H7 (cell line): Measurements from ENCODE around the gene GJA10. TPM values are rescaled to one million over a fixed set of nuclear protein-coding genes. Genes with fewer than 3 reads are reported as not detected.
"Not testable (repeated sequence)": the region's sequence is repeated elsewhere in the genome, so short reads cannot be mapped to it uniquely, and the experiment has no call there.

Experiments
- DNase-seq: peaks from one replicate; pipeline ENCODE4 v3.0.0; 2012
- H3K27me3 ChIP-seq: 2 replicates; pipeline ENCODE4 v1.6.0; 2011; ENCODE audit warnings: mild to moderate bottlenecking, low read length; ENCODE audit not compliant: control insufficient read depth, insufficient read depth
- H3K36me3 ChIP-seq: replicated peaks from 2 replicates; pipeline ENCODE4 v1.5.1; 2011; ENCODE audit warnings: low read length; ENCODE audit not compliant: control insufficient read depth, insufficient read depth
- H3K4me3 ChIP-seq: 2 replicates; pipeline ENCODE4 v1.5.1; 2011; ENCODE audit warnings: low read depth, mild to moderate bottlenecking, control low read depth, low read length, moderate library complexity; ENCODE audit not compliant: insufficient read depth
- total RNA-seq: library from RNA; depleted of rRNA; stranded (reverse); fragments of >200 nt; shearing (Covaris generic); gene quantifications from 2 replicates; pipeline ENCODE4 v1.2.3, GENCODE V29; 2014; rRNA removed

The GJA10 gene
- total RNA-seq = 0.28 TPM in 1 of 2 replicates, not detected in the other

DNA sequence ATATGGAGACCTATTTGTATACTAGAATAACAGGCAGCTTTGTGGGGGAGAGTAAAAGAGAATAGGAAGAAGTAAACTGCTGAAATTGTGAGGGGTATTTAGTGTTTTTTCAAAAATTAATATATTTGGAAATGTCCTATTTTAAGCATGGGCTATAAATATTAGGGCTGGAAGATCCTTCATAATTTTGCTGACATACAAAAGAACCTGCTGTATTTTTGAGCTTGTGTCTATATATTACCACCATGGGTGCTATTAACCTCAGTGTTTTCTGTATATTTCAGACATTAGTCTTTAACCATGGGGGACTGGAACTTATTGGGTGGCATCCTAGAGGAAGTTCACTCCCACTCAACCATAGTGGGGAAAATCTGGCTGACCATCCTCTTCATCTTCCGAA is at the start of gene GJA10:
TSS of gene GJA10 (plus strand) at position 301 of the 400 bp plus-strand sequence. CDS start at position 301, 0 bp downstream.
- DNase-seq = no peak

DNA sequence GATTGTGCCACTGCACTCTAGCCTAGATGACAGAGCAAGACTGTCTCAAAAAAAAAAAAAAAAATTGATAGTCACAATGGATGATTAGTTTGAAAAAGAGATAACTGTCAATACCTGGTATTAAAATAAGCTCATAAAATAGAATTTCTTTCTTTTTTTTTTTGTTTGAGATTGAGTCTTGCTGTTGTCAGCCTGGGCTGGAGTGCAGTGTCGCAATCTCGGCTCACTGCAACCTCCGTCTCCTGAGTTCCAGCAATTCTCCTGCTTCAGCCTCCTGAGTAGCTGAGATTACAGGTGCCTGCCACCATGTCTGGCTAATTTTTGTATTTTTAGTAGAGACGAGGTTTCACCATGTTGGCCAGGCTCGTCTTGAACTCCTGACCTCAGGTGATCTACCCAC is 46.8 kb upstream of the GJA10 start:
- not testable (repeated sequence) for H3K4me3 ChIP-seq, H3K27me3 ChIP-seq, DNase-seq, H3K36me3 ChIP-seq

More for the DNA sequence above, at the start of gene GJA10:
- Histone ChIP-seq H3K4me3 (no peak within 1 kb of the TSS), H3K27me3 (peaks cover 5% of the 10 kb centered on the region; the same call in 1 of the 2 replicates), H3K36me3 (no peaks in the 10 kb centered on the region)

DNA sequence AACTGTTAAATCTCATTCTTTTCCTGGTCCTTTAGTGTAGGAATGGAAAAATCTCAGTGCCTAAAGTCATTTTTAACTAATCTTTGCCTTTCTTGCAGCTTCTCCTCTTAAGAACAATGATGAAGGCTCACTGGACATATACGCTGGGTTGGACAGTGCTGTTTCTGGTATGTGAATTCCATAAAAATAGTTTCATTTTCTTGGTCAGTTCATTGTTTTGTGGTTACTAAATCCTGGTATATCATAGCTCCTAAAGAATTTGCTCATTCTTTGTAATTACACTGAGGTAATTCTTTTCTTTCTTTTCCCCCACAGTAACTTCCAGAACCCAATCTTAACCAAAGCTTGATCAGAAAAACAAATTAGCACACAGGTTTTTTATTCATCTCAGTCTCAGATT is 41.2 kb upstream of the GJA10 start:
- no peaks in the 10 kb centered on the region for H3K27me3 ChIP-seq
- H3K4me3 ChIP-seq = no peak overlapping the region
- DNase-seq = no peak
- H3K36me3 ChIP-seq = peaks cover 8% of the 10 kb centered on the region

DNA sequence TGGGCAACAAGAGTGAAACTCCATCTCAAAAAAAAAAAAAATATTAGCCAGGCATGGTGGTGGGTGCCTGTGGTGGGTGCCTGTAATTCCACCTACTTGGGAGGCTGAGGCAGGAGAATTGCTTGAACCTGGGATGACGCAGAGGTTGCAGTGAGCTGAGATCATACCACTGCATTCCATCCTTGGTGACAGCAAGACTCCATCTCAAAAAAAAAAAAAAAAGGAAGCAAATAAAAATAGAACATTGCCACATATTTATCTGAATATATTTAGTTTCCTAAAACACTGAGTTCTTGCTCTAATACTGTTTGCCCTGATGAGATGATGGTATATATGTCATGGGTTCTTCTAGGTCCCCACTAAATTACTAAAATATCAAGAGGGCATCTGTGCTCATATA is 36.2 kb upstream of the GJA10 start:
- no peaks in the 10 kb centered on the region for H3K27me3 ChIP-seq
- H3K4me3 ChIP-seq = no peak overlapping the region
- no peak for DNase-seq
- H3K36me3 ChIP-seq = peaks cover 22% of the 10 kb centered on the region

DNA sequence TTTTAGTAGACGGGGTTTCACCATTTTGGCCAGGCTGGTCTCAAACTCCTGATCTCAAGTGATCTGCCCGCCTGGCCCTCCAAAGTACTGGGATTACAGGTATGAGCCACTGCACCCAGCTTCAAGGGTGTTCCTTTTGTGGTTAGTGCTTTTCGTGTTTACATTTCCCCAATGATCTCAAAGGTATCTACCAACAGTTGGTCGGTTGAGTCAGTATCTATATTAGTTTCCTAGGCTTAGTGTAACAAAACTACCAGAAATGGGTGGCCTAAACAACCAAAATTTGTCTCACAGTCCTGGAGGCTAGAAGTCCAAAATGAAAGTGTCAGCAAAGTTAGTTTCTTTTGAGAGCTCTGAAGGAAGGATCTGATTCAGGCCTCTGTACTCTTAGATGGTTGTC is 34.5 kb upstream of the GJA10 start:
- Histone ChIP-seq H3K4me3 (no peak overlapping the region), H3K27me3 (no peaks in the 10 kb centered on the region), H3K36me3 (peaks cover 28% of the 10 kb centered on the region)
- DNase-seq = no peak

DNA sequence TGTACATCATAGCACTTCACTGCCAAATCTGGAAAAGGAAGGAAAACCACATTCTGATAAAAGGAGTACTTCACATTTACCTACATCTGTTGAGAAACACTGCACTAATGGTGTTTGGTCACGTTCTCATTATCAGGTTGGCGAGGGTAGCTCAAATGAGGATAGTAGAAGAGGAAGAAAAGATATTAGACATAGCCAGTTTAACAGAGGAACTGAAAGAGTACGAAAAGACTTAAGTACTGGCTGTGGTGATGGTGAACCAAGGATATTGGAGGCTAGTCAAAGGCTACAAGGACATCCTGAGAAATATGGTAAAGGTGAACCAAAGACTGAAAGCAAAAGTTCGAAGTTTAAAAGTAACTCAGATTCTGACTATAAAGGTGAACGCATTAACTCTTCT is 32.0 kb upstream of the GJA10 start:
- Histone ChIP-seq H3K27me3 (no peaks in the 10 kb centered on the region), H3K4me3 (no peak overlapping the region), H3K36me3 (peaks cover 24% of the 10 kb centered on the region)
- DNase-seq = no peak

DNA sequence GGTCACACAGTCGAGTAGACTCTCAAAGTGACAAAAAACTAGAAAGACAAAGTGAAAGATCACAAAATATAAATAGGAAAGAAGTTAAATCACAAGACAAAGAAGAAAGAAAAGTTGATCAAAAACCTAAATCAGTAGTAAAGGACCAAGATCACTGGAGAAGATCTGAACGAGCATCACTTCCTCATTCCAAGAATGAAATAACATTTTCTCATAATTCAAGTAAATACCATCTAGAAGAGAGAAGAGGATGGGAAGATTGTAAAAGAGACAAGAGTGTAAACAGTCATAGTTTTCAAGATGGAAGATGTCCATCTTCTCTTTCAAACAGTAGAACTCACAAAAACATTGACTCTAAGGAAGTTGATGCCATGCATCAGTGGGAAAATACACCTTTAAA is 31.6 kb upstream of the GJA10 start:
- Histone ChIP-seq H3K4me3 (no peak overlapping the region), H3K36me3 (peaks cover 25% of the 10 kb centered on the region), H3K27me3 (no peaks in the 10 kb centered on the region)
- DNase-seq = no peak

DNA sequence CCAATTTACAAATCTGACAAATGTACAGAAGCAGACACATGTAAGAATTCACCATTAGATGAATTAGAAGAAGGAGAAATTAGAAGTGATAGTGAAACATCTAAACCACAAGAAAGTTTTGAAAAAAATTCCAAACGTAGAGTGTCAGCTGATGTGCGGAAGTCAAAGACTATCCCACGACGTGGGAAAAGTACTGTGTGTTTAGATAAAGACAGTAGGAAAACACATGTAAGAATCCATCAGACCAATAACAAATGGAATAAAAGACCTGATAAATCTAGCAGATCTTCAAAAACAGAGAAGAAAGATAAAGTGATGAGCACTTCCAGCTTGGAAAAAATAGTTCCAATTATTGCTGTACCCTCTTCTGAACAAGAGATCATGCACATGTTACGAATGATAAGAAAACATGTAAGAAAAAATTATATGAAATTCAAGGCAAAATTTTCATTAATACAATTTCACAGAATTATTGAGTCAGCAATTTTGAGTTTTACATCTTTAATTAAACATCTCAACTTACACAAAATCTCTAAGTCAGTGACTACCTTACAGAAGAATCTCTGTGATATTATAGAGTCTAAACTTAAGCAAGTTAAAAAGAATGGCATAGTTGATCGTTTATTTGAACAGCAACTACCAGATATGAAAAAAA is 28.1 kb upstream of the GJA10 start:
- Histone ChIP-seq H3K27me3 (no peaks in the 10 kb centered on the region), H3K36me3 (peaks cover 22% of the 10 kb centered on the region), H3K4me3 (no peak overlapping the region)
- no peak for DNase-seq

DNA sequence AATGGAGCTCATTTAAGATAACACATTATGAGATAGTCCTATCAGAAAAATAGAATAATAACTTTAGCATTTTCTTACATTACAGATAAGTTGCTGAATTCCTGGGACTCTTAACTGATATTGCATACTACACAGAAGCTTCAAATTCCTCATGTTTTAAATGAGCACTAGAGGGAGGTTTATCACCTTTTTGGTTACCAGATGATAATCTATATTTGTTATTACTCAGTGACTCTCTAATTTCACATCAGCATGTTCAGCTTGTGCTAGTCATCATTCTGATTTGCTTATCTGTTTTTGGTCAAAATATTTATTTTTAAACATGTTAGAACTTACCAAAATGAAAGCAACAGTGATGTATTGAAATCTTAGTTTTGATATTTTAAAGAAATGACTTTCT is 20.5 kb upstream of the GJA10 start:
- Histone ChIP-seq H3K36me3 (peaks cover 3% of the 10 kb centered on the region), H3K4me3 (no peak overlapping the region), H3K27me3 (no peaks in the 10 kb centered on the region)
- no peak for DNase-seq

DNA sequence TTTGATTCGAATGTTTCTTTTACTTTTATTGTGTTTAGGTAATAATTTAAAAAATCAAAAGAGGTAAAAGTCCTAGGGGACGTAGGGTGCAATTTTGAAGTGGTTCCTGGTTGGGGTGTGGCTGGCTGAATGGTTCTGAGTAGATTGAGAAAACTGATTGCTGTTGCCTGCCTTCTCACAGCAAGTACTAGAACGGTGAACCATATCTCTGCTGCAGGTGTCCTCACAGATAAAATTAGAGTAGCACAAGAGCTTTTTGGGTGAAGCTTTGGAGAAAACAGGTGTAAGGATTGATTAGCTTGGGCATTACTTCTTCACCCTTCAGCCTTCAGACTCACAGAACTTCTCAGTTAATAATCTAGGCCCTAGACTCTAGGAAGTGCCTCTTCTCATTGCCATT is 19.8 kb upstream of the GJA10 start:
- H3K4me3 ChIP-seq = no peak overlapping the region
- no peak for DNase-seq
- H3K27me3 ChIP-seq = no peaks in the 10 kb centered on the region
- H3K36me3 ChIP-seq = peaks cover 3% of the 10 kb centered on the region

DNA sequence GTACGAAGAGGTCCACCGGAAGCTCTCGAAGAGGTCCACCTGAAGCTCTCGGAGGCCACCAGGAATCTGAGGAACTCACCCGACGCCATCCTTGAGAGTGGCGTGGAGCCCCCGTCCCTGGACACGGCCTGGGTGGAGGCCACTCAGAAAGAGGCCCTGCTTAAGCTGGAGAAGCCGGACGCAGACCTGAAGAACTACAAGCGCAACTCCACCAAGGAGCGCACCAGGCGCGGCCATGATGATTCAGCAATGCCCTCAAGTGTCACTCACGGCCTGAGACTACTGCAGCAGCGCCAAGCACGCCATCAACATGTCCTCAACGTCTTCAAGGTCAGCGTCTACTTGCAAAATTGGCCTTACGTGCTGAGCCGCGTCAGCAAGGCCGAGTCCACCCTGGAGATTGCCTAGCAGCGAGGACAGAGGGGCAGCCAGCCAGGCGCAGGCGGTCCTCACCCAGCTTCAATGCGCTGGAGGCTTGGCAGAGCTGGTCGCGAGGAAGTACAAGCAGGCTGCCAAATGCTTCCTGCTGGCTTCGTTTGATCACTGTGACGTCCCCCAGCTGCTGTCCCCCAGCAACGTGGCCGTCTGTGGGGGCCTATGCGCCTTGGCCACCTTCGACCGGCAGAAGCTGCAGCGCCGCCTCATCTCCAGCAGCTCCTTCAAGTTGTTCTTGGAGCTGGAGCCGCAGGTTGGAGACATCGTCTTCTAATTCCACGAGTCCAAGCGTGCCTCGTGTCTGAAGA is 7.7 kb upstream of the GJA10 start:
- Histone ChIP-seq H3K4me3 (no peak overlapping the region), H3K27me3 (peaks cover 5% of the 10 kb centered on the region; the same call in 1 of the 2 replicates), H3K36me3 (no peaks in the 10 kb centered on the region)
- peak; percentile 30 for DNase-seq

DNA sequence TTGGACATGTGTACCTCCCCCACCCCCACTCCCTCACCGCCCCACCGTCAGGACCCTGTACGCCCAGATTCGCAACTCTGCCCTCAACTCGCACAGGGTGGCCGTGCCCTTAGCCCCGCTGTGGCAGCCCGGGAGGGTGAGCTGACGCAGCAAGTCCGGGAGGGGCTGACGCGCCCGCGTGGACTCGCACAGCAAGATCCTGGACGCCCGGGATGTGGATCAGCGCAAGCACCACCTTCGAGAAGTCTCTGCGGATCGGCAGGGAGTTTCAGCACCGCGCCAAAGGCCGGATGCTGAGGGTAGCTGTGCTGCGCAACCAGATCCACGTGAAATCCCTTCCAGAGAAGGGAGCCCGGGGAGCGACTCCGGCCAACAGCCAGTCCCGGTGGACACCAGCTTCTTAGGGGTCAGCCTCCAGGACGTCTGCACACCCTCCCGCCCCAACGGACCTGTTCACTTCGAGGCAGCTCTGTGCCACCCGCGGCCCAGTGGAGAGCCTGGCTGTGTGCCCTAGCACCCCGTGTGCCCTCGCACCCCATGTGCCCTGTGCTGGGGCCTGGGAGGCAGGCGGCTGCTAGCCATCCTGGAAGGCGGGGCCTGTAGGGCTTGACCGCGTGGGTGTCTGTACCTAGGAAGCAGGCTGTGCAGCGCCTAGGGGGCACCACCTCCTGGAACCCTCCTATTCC is 6.7 kb upstream of the GJA10 start:
- peak; percentile 74 for DNase-seq
- Histone ChIP-seq H3K4me3 (no peak overlapping the region), H3K36me3 (no peaks in the 10 kb centered on the region), H3K27me3 (peaks cover 5% of the 10 kb centered on the region; the same call in 1 of the 2 replicates)

DNA sequence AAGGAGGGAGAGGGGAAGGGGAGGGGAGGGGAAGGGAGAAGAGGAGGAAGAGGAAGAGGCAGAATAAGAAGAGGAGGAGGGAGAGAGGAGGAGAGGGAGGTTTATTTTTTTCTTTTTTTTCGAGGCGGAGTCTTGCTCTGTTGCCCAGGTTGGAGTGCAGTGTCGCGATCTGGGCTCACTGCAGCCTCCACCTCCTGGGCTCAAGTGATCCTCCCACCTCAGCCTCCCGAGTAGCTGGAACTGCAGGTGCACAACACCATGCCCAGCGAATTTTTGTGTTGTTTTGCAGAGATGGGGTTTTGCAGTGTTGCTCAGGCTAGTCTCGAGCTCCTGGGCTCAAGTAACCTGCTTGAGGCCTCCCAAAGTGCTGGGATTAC is 6.1 kb upstream of the GJA10 start:
- Histone ChIP-seq H3K36me3 (no peaks in the 10 kb centered on the region), H3K27me3 (peaks cover 5% of the 10 kb centered on the region; the same call in 1 of the 2 replicates), H3K4me3 (no peak overlapping the region)
- DNase-seq = no peak

DNA sequence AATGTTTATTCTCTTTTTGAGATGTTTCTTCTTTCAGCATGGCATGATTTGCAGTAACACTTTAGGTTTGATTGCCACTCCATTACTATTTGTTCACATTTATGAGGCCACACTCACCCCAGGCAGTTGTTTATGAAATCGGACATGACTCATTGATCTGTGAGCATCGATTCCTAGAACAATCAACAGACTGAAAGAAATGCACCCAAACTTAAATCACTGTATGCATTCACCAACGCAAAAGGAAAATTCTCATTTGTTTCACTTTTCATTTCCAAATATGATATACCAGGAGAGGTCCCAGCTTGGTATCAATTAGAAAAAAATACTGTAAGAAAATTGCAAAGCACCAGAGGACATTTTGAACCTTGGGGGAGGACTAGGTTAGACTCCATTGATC is 5.4 kb upstream of the GJA10 start:
- H3K27me3 ChIP-seq = peaks cover 7% of the 10 kb centered on the region; the same call in 1 of the 2 replicates
- H3K36me3 ChIP-seq = no peaks in the 10 kb centered on the region
- no peak overlapping the region for H3K4me3 ChIP-seq
- DNase-seq = no peak
